ENCODE results near the gene TUBGCP3. TPM values are rescaled to one million over a fixed set of nuclear protein-coding genes. Genes with fewer than 3 reads are reported as not detected.

TUBGCP3 gene
- total and polyA plus RNA-seq, 7 donors = 7.4 to 15.3 (median 13.1) TPM

DNA sequence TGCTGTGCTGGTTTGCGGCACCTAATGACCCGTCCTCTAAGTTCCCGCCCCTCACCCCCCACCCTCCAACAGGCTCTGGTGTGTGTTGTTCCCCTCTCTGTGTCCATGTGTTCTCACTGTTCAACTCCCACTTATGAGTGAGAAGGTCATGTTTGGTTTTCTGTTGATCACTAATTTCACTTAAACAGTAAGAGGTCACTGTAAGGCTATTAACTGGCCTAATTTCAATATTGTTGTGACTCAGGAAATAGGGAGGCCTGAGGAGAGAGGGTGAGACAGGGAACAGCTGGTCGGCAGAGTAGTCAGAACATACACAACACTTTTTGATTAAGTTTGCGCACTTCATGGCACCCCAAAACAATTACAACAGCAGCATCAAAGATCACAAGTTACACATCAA is 15.6 kb downstream of the TUBGCP3 start:
- no peaks in the 10 kb centered on the region for H3K9me3 ChIP-seq
- WGBS, 3 donors = 86 to 89% (median 88%) methylated on average over 5 of the region's 5 CpGs
- no peak overlapping the region for H3K27ac ChIP-seq
- TF ChIP-seq, protein P1, sequence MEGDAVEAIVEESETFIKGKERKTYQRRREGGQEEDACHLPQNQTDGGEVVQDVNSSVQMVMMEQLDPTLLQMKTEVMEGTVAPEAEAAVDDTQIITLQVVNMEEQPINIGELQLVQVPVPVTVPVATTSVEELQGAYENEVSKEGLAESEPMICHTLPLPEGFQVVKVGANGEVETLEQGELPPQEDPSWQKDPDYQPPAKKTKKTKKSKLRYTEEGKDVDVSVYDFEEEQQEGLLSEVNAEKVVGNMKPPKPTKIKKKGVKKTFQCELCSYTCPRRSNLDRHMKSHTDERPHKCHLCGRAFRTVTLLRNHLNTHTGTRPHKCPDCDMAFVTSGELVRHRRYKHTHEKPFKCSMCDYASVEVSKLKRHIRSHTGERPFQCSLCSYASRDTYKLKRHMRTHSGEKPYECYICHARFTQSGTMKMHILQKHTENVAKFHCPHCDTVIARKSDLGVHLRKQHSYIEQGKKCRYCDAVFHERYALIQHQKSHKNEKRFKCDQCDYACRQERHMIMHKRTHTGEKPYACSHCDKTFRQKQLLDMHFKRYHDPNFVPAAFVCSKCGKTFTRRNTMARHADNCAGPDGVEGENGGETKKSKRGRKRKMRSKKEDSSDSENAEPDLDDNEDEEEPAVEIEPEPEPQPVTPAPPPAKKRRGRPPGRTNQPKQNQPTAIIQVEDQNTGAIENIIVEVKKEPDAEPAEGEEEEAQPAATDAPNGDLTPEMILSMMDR (IDR thresholded peaks at IDR 0.05) = no peak
- ATAC-seq (no peak), DNase-seq (no peak)
- H3K4me1 ChIP-seq = peaks cover 30% of the 10 kb centered on the region
- H3K27me3 ChIP-seq (ENCODE audit: insufficient read depth in 3 of 3, low read length in 2 of 3) = no peaks in the 10 kb centered on the region
- peaks cover 0 to 17% of the 10 kb centered on the region in 2 donors for H3K36me3 ChIP-seq (ENCODE audit: insufficient read depth in 1 of 2, low read depth in 1 of 2)
- intact Hi-C loops (cut with DNase I) = no loop called here
- no peak overlapping the region for H3K4me3 ChIP-seq

DNA sequence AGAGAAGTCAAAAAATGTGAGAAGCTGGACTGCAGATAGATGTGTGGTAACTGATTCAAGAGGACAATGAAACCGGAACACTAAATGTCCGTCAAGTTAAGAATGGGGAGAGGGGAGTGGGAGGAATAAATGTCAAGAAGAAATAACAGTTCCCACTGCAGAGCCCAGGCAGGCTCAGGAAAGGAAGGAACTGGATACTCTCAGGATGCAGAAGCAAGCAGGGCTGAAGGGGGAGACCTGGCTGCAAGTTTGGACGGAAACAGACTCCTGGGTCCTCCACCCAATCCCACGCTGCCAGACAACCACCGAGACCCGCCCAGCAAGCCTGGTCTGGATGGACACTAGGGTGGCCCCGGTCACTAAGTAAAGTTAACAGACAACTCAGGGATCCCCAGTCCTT is 18.1 kb downstream of the TUBGCP3 start:
- no peaks in the 10 kb centered on the region for H3K27me3 ChIP-seq (ENCODE audit: insufficient read depth in 3 of 3, low read length in 2 of 3)
- ATAC-seq = no peak
- no peaks in the 10 kb centered on the region for H3K9me3 ChIP-seq
- H3K4me3 ChIP-seq = no peak overlapping the region
- peaks cover 9% of the 10 kb centered on the region for H3K4me1 ChIP-seq
- no peak for DNase-seq
- intact Hi-C loops (cut with DNase I) = no loop called here
- TF ChIP-seq, protein P1 (IDR thresholded peaks at IDR 0.05) = no peak
- WGBS, 3 donors = 70 to 84% (median 83%) methylated on average over 7 of the region's 7 CpGs
- peaks cover 0 to 32% of the 10 kb centered on the region in 2 donors for H3K36me3 ChIP-seq (ENCODE audit: insufficient read depth in 1 of 2, low read depth in 1 of 2)
- H3K27ac ChIP-seq = no peak overlapping the region

DNA sequence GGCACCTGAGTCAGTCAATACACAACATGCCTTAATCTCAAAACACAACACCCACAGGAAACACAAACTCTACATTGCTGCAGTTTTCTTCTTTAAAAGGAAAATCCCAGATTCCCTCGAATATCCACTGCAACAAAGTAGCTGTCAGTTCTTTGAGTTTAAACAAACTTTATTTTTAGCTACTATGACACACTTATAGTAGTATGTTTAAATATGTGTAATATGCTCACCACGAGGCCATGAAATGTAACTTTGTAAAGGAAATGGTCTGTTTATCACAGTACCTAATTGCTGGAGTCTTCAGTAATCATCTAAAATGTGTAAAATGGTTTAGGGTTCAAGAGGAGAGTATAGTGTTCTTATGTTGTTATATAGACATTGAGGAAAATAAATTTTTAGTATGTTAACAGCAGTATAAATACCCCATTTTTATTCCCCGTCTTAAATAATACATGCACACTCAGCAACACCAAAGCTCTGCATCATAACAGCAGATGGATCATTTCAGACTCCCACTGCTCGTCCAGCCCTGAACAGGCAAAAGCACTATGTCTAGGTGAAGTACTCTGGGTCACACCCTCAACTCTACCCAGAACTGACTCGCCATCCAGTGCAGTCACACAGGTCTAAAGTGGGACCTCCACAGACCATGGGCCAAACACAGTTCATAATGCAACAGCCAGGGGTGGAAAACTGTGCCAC is 20.6 kb downstream of the TUBGCP3 start:
- Histone ChIP-seq H3K36me3 (ENCODE audit: insufficient read depth in 1 of 2, low read depth in 1 of 2) (peaks cover 0 to 55% of the 10 kb centered on the region in 2 donors), H3K4me1 (peaks cover 3% of the 10 kb centered on the region), H3K4me3 (no peak overlapping the region), H3K27me3 (ENCODE audit: insufficient read depth in 3 of 3, low read length in 2 of 3) (no peaks in the 10 kb centered on the region), H3K27ac (no peak overlapping the region), H3K9me3 (no peaks in the 10 kb centered on the region)
- ATAC-seq (no peak), DNase-seq (no peak)
- TF ChIP-seq, protein P1 (IDR thresholded peaks at IDR 0.05) = no peak
- intact Hi-C loops (cut with DNase I) = no loop called here
- WGBS, 3 donors = 80 to 84% (median 83%) methylated on average over 5 of the region's 5 CpGs

DNA sequence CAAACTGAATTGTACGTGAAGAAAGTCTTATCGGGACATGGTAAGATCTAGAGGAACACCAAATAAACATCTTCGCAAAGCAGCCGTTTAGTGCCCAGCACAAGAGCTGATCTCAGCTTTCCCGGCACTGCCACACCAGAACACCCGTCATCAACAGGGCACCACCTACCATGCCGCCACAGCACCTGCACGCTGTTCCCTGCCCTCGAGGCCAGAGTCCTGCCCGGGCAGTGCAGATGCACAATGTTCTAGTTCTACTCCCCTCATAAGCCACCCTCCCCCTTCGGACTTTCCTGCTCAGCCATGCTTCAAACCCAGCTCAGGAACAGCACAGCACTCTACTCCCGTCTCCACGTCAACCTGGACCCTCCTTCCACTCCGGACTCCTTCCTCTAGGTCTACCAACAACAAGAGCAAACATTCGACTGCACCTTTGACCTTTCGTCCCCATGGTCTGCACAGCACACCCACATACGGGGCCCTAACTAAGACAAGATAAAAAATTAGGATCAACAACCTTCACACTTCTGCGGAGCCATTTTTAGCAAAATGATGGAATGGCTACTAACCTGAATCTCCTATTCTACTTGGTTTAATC is 25.1 kb downstream of the TUBGCP3 start:
- DNase-seq = no peak
- Histone ChIP-seq H3K27ac (no peak overlapping the region), H3K4me1 (no peaks in the 10 kb centered on the region), H3K36me3 (ENCODE audit: insufficient read depth in 1 of 2, low read depth in 1 of 2) (peaks cover 0 to 65% of the 10 kb centered on the region in 2 donors), H3K27me3 (ENCODE audit: insufficient read depth in 3 of 3, low read length in 2 of 3) (no peaks in the 10 kb centered on the region), H3K4me3 (no peak overlapping the region), H3K9me3 (no peaks in the 10 kb centered on the region)
- TF ChIP-seq, protein P1 (IDR thresholded peaks at IDR 0.05) = no peak
- ATAC-seq = no peak
- intact Hi-C loops (cut with DNase I) = no loop called here
- WGBS, 3 donors = 92 to 96% (median 92%) methylated on average over 18 of the region's 18 CpGs
